NCI-H345 (cell line): ENCODE data around the gene CDH23.
"Not testable (repeated sequence)": the region's sequence is repeated elsewhere in the genome, so short reads cannot be mapped to it uniquely, and the experiment has no call there.

Experiments used
- DNase-seq: peaks from one replicate; lab custom pipeline; 2025; lab: John Stamatoyannopoulos, UW

Gene CDH23

GRCh38 chr10:71396711-71397295 lies at the start of gene CDH23:
CDH23 (plus strand) TSS chr10:71396920; CDS start chr10:71439832, 42,912 bp downstream.
- peak; percentile 12 for DNase-seq

GRCh38 chr10:71347587-71348395 lies 48.9 kb upstream of the CDH23 start:
- DNase-seq = peak; percentile 63

GRCh38 chr10:71348850-71349249 lies 47.9 kb upstream of the CDH23 start:
- no peak for DNase-seq

DNA sequence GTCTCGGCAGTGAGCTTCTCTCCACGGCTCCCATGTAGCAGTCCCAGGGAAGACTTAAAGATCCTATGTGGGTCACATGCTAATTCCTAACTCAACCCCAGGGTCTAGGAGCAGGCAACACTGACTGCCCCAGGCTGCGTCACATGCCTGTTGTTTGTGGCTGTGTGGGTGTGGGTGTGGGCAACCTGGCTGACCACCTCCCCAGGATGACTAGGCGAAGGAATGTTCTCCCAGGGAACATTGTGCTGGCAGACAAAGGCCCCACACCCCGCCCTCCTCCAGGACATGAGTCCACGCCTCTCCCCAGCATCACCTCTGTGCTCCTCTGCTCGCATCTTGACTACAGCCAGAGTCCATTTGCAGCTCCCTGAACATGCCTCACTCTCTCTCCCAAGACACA lies 47.3 kb upstream of the CDH23 start:
- no peak for DNase-seq

DNA sequence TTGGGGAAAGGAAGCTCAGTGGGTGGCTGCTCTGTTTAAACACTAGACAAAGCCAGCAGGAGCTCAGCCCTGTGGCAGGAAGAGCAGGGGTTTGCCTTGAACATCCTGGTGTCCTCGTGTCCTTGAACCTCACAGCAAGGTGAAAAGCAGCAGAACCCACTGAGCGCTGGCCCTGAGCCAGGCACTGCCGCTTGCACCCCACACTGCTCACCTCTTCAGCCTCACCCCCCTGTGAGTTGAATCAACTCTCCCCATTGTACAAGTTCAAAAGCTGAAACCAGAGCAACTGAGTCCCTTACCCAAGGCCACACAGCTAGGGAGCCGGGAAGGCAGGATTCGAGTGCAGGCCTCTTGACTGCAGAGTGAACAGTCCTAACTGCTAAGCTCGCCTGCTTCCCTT lies 45.6 kb upstream of the CDH23 start:
- peak; percentile 89 for DNase-seq

DNA sequence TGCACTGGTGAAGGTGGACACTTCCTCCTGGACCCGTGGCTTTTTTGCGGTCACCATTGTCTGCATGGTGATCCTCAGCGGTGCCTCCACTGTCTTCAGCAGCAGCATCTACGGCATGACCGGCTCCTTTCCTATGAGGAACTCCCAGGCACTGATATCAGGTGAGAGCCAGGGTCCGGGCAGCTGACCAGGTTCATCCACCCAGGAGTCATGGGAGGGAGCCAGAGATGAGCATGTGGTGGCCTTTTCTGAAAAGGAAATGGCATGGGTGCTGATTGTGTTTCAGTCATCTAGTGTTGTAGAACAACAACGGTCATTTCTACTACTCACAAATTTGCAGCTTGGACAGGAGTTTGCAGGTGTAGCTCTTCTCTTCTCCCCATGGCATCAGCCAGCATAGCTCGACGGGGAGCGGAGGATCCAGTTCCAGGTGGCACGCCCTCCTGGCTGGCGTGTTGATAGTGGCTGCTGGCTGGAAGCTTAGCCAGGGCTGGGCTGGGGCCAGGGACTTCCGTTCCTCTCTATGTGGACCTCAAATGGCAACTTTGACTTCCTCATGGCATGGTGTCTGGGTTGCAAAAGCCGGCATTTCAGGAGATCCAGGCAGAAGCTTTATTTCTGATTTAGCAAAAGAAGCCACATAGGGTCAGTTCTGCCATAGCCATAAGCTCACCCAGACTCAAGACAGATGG lies 44.9 kb upstream of the CDH23 start:
- DNase-seq = peak; percentile 80

GRCh38 chr10:71353639-71354038 lies 43.1 kb upstream of the CDH23 start:
- DNase-seq = no peak

DNA sequence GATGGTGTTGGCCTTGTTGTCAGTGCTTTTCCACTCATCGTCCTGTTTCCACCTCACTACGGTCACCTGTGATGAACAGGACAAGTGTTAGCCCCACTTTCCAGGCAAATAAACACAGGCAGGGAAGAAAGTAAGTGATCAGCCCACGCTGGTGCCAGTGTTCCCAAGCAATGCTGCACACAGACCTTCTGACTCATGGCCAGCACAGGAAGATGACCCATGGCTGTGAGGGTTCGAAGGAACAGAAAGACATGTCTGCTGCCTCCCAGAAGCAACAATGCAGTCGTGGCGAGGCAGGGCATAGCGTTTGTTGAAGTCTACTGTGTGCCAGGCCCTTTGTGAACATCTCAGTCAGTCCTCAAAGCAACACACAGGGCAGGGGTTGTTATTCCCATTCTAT lies 41.9 kb upstream of the CDH23 start:
- DNase-seq = no peak

DNA sequence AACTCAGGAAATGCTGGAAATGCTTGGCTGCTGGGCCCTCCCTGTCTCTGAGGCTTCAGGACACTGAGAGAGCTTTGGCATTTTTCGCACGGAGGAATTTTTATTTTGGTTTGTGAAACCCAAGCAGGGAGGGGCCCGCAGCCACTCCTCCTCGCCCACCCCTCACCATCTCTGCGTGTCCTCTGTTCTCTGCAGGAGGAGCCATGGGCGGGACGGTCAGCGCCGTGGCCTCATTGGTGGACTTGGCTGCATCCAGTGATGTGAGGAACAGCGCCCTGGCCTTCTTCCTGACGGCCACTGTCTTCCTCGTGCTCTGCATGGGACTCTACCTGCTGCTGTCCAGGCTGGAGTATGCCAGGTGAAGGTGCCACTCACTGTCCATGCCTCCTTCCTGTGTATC lies 40.8 kb upstream of the CDH23 start:
- no peak for DNase-seq

GRCh38 chr10:71357792-71358265 lies 38.9 kb upstream of the CDH23 start:
- no peak for DNase-seq

DNA sequence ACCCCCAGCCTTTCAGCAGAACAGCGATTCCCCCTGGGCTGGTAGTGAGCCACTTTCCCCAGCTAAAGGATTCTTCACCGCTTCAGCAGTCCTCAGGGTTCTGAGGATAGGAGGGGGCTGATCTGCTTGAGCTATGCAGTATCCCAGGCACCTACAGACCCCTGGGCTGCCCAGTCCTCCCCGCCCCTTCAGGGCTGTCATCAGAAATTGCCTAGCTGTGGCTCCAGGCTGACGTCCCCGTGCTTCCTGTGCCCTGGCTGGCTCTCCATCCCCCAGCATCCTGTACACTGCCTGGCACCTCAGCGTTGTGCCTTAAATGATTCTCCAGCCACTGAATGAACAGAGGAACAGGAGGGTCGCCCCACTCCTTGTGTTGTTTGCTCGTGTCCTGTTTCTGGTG lies 38.4 kb upstream of the CDH23 start:
- no peak for DNase-seq

DNA sequence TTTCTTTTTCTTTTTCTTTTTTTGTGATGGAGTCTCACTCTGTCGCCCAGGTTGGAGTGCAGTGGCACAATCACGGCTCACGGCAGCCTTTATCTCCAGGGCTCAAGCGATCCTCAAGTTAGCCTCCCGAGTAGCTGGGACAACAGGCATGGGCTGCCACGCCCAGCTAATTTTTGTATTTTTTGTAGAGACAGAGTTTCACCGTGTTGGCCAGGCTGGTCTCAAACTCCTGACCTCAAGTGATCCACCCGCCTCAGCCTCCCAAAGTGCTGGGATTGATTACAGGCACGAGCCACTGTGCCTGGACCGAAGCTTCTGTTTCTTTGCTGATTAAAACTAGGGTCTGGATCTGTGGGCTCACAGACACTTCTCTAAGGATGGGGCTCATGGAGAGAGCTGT lies 37.8 kb upstream of the CDH23 start:
- not testable (repeated sequence) for DNase-seq

- DNase-seq = no peak
These were observed 37.2 kb upstream of the CDH23 start for GRCh38 chr10:71359364-71360046.

DNA sequence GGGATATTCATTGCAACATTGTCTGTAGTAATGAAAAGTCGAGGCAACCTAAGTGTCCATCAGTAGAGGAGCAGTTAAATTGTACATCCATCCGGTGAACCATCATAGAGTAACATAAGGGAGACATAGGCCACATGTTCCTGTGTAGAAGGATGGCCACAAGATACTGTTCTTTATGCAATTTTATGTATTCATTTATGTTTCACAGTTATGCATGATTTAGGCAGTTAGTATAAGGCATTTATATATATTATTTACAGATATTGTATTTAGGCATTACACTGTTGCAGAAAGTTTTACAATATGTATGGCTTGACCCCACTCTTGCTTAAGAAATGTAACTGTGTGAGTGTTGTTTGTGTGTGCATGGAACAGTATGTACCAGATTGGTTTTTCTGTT lies 36.0 kb upstream of the CDH23 start:
- DNase-seq = no peak

- no peak for DNase-seq
These were observed 35.1 kb upstream of the CDH23 start for GRCh38 chr10:71361581-71361980.

DNA sequence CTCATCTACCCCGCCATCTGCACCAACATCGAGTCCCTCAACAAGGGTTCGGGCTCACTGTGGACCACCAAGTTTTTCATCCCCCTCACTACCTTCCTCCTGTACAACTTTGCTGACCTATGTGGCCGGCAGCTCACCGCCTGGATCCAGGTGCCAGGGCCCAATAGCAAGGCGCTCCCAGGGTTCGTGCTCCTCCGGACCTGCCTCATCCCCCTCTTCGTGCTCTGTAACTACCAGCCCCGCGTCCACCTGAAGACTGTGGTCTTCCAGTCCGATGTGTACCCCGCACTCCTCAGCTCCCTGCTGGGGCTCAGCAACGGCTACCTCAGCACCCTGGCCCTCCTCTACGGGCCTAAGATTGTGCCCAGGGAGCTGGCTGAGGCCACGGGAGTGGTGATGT lies 34.6 kb upstream of the CDH23 start:
- no peak for DNase-seq

- DNase-seq = no peak
These were observed 32.8 kb upstream of the CDH23 start for GRCh38 chr10:71363936-71364335.

DNA sequence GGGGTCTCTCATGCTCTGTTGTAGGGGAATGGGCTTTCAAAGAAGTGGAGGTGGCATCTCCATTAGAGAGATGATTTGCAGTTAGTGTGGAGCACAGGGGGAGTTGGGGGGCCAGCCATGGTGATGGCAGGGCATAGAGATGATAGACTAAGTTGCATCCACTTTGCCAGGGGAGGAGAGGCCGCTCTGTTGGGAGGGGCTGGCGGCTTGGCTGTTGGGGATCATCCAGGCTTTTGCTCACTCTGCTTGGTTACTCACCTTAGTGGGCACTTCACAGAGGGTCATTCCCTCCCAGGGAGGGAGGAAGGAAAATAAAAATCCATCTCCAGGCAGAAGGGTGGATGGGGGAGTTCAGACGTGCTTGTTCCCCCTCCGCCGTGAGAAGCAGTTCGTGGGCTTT lies 31.4 kb upstream of the CDH23 start:
- no peak for DNase-seq

- no peak for DNase-seq
These were observed 30.0 kb upstream of the CDH23 start for GRCh38 chr10:71366690-71367089.

- DNase-seq = no peak
These were observed 29.4 kb upstream of the CDH23 start for GRCh38 chr10:71367271-71367670.

DNA sequence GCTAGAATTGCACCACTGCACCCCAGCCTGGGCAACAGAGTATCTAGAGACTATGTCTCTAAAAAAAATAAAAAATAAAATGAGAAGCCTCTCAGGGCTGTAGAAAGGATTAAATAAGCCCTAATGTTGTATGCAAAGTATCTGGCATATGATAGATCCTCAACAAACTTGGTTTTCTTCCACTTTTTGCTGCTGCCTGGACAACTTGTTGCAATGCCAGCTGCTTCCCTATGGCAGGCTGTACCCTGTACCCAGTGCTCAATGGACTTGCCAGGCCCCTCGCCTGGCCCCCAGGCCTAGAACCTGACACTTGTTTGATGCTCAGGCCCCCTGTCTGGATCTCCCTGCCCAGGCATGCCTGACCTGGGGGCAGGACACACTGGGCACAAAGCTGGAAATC lies 28.5 kb upstream of the CDH23 start:
- no peak for DNase-seq

GRCh38 chr10:71368643-71369042 lies 28.1 kb upstream of the CDH23 start:
- DNase-seq = no peak
